Activated CD4-positive, alpha-beta T cell treated with anti-CD3 and anti-CD28 coated beads for 4 hours (primary cell): ENCODE data around the gene COMMD2.

Experiments used
- DNase-seq, 2 donors: peaks; one replicate each; pipeline ENCODE4 v3.0.0-alpha.2; 2020

The COMMD2 gene

GRCh38 chr3:149753717-149754116 lies 1.4 kb upstream of the COMMD2 start:
- no peak for DNase-seq

- no peak for DNase-seq
Observed at GRCh38 chr3:149752788-149753136, 473 bp upstream of the COMMD2 start.

GRCh38 chr3:149751551-149751950 lies 738 bp downstream of the COMMD2 start:
- DNase-seq, result no peak

- DNase-seq, result no peak
Observed at GRCh38 chr3:149744606-149745005, 7.7 kb downstream of the COMMD2 start.

GRCh38 chr3:149744151-149744550 lies 8.1 kb downstream of the COMMD2 start:
- no peak for DNase-seq

- no peak for DNase-seq
Observed at GRCh38 chr3:149739396-149739795, 12.9 kb downstream of the COMMD2 start.

- no peak for DNase-seq
Observed at GRCh38 chr3:149738876-149739275, 13.4 kb downstream of the COMMD2 start.

- DNase-seq, result no peak
Observed at GRCh38 chr3:149736953-149737205, 15.4 kb downstream of the COMMD2 start.

GRCh38 chr3:149736175-149736952 lies 15.9 kb downstream of the COMMD2 start:
- DNase-seq, result no peak

- DNase-seq, result no peak
Observed at GRCh38 chr3:149732234-149732633, 20.1 kb downstream of the COMMD2 start.

- no peak for DNase-seq
Observed at GRCh38 chr3:149727656-149728055, 24.6 kb downstream of the COMMD2 start.

- no peak for DNase-seq
Observed at GRCh38 chr3:149726716-149727407, 25.4 kb downstream of the COMMD2 start.

- no peak for DNase-seq
Observed at GRCh38 chr3:149723781-149724180, 28.5 kb downstream of the COMMD2 start.

- DNase-seq, result no peak
Observed at GRCh38 chr3:149720918-149721317, 31.4 kb downstream of the COMMD2 start.

- peak in 1 of 2 donors; percentile 6 for DNase-seq
Observed at GRCh38 chr3:149717391-149718056, 34.8 kb downstream of the COMMD2 start.

GRCh38 chr3:149716984-149717383 lies 35.3 kb downstream of the COMMD2 start:
- no peak for DNase-seq

GRCh38 chr3:149715247-149715646 lies 37.0 kb downstream of the COMMD2 start:
- no peak for DNase-seq

GRCh38 chr3:149713730-149714654 lies 38.3 kb downstream of the COMMD2 start:
- no peak for DNase-seq

GRCh38 chr3:149706905-149707304 lies 45.4 kb downstream of the COMMD2 start:
- DNase-seq, result no peak

- no peak for DNase-seq
Observed at GRCh38 chr3:149705416-149705815, 46.9 kb downstream of the COMMD2 start.

- no peak for DNase-seq
Observed at GRCh38 chr3:149703466-149703865, 48.8 kb downstream of the COMMD2 start.

GRCh38 chr3:149702691-149703441 lies 49.4 kb downstream of the COMMD2 start:
- DNase-seq, result no peak
